Frontal cortex (tissue), 1 donor: ENCODE measurements around the gene CERS1. TPM values are rescaled to one million over a fixed set of nuclear protein-coding genes. Genes with fewer than 3 reads are reported as not detected.

Experiments
- total RNA-seq: library from RNA; depleted of rRNA; stranded (reverse); fragments of >200 nt; gene quantifications from one replicate; pipeline ENCODE4 v1.2.3, GENCODE V29; 2014

CERS1 gene
- total RNA-seq, 1 donor from 2014 or later, result 21.2 TPM

Other genes with a start within 250 kb of the CERS1 start
- gene CRTC1, start 212.5 kb downstream of the CERS1 start, total RNA-seq, result 7.3 TPM
- not detected for gene COMP, start 104.9 kb downstream of the CERS1 start, total RNA-seq
- 38.3 TPM for gene UPF1, start 64.2 kb downstream of the CERS1 start, total RNA-seq
- 92.5 TPM for gene COPE, start 23.2 kb upstream of the CERS1 start, total RNA-seq
- 66.9 TPM for gene DDX49, start 23.6 kb upstream of the CERS1 start, total RNA-seq
- gene HOMER3, start 45.1 kb upstream of the CERS1 start, total RNA-seq, result 20.4 TPM
- gene SUGP2, start 137.4 kb upstream of the CERS1 start, total RNA-seq, result 90.5 TPM
- gene ARMC6, start 137.4 kb upstream of the CERS1 start, total RNA-seq, result 56.3 TPM
- 10.2 TPM for gene SLC25A42, start 167.8 kb upstream of the CERS1 start, total RNA-seq
- 8.6 TPM for gene TMEM161A, start 242.3 kb upstream of the CERS1 start, total RNA-seq